HCT116 (cell line): ENCODE measurements around the gene N4BP2. TPM values are rescaled to one million over a fixed set of nuclear protein-coding genes. Genes with fewer than 3 reads are reported as not detected.

ENCODE experiments used
- ATAC-seq: fragments of 200-7000 bp; cut with Tn5 transposase; 2 replicates; pipeline ENCODE4 v1.9.1; 2020; ENCODE audit warnings: mild to moderate bottlenecking, moderate library complexity
- BruUV-seq: library from RNA; stranded (reverse); fragments of 400-500 nt; replicated peaks from 2 replicates; lab custom pipeline; 2021; lab: Mats Ljungman, UMichigan
- CTCF ChIA-PET: fragments of 300-600 bp; sonication (Branson Sonifier 250); formaldehyde crosslinking; loops from one replicate; lab custom pipeline; 2021; ENCODE audit warnings: antibody characterized with exemption; lab: Charles Lee
- POLR2A ChIA-PET: fragments of 300-600, 350-600 bp; sonication (Branson Sonifier 250); formaldehyde crosslinking; loops from one replicate; lab custom pipeline; 2021; ENCODE audit warnings: antibody characterized with exemption; lab: Charles Lee
- RAD21 ChIA-PET, 2 experiments: fragments of 300-600 bp; sonication (Branson Sonifier 250); formaldehyde crosslinking; loops; one replicate each; lab custom pipeline; 2023; ENCODE audit warnings: low total read pairs in 2 of 2; ENCODE audit not compliant: uncharacterized antibody in 2 of 2, unreplicated experiment in 2 of 2, low non-redundant PET in 1 of 2; lab: Charles Lee
- DNase-seq: peaks from one replicate; pipeline ENCODE4 v3.0.0-alpha.2; 2010; ENCODE audit warnings: low read depth, low spot score
- H2AFZ ChIP-seq: fragments of 200-600 bp; shearing (Covaris generic), sonication (generic); 2 replicates; pipeline ENCODE4 v1.6.1; 2017; ENCODE audit warnings: low read depth, mixed run types, mixed read lengths, antibody characterized with exemption, low read length; ENCODE audit not compliant: poor library complexity, severe bottlenecking
- H3K27ac ChIP-seq: 2 replicates; pipeline ENCODE4 v1.5.1; 2012; ENCODE audit warnings: low read depth, low read length
- H3K27me3 ChIP-seq: fragments of 200-600 bp; sonication (generic); 2 replicates; pipeline ENCODE4 v1.6.1; 2016; ENCODE audit warnings: mixed run types, low read length, mixed read lengths; ENCODE audit not compliant: insufficient read depth
- H3K36me3 ChIP-seq, 2 experiments: fragments of 200-500 bp in 1 of 2; fragments of 200-600 bp in 1 of 2; sonication (Bioruptor generic) in 1 of 2; sonication (generic) in 1 of 2; 2 replicates each; pipeline versions ENCODE4 v1.5.1 to v1.6.1; 2014 to 2016; ENCODE audit warnings: low read length in 2 of 2, inconsistent platforms in 1 of 2, mixed read lengths in 1 of 2, mixed run types in 1 of 2; ENCODE audit not compliant: insufficient read depth in 2 of 2, control insufficient read depth in 1 of 2
- H3K4me1 ChIP-seq, 2 experiments: fragments of 200-600 bp in 1 of 2; sonication (generic) in 1 of 2; 2 replicates each; pipeline versions ENCODE4 v1.5.1 to v1.6.1; 2012 to 2017; ENCODE audit warnings: low read length in 2 of 2, inconsistent platforms in 1 of 2, mild to moderate bottlenecking in 1 of 2, mixed read lengths in 1 of 2, mixed run types in 1 of 2, moderate library complexity in 1 of 2; ENCODE audit not compliant: insufficient read depth in 2 of 2, control insufficient read depth in 1 of 2
- H3K4me2 ChIP-seq: fragments of 200-600 bp; sonication (generic); 2 replicates; pipeline ENCODE4 v1.6.1; 2017; ENCODE audit warnings: mixed run types, low read length, mixed read lengths
- H3K4me3 ChIP-seq, 2 experiments: fragments of 200-600 bp in 1 of 2; sonication (generic) in 1 of 2; replicated peaks in 1 of 2; 2 replicates each; pipeline ENCODE4 v1.5.1; 2011 to 2016; ENCODE audit warnings: low read length in 2 of 2, control low read depth in 1 of 2, low read depth in 1 of 2, mild to moderate bottlenecking in 1 of 2, mixed read lengths in 1 of 2, mixed run types in 1 of 2
- H3K79me2 ChIP-seq: fragments of 200-600 bp; sonication (generic); 2 replicates; pipeline ENCODE4 v1.6.1; 2017; ENCODE audit warnings: mild to moderate bottlenecking, mixed run types, low read length, moderate library complexity, mixed read lengths; ENCODE audit not compliant: insufficient read depth
- H3K9ac ChIP-seq: fragments of 200-600 bp; sonication (generic); 2 replicates; pipeline ENCODE4 v1.6.1; 2016; ENCODE audit warnings: low read length, mixed read lengths
- H3K9me2 ChIP-seq: fragments of 200-600 bp; sonication (generic), shearing (Covaris generic); 2 replicates; pipeline ENCODE4 v1.6.1; 2017; ENCODE audit warnings: mixed run types, mild to moderate bottlenecking, moderate library complexity; ENCODE audit not compliant: insufficient read depth
- H3K9me3 ChIP-seq, 2 experiments: fragments of 200-500 bp in 1 of 2; fragments of 200-600 bp in 1 of 2; sonication (Bioruptor generic) in 1 of 2; sonication (generic) in 1 of 2; 2 replicates each; pipeline ENCODE4 v1.6.1; 2014 to 2017; ENCODE audit warnings: low read length in 2 of 2, mixed read lengths in 2 of 2, inconsistent platforms in 1 of 2, low read depth in 1 of 2, mild to moderate bottlenecking in 1 of 2, mixed run types in 1 of 2, moderate library complexity in 1 of 2; ENCODE audit not compliant: control insufficient read depth in 1 of 2, insufficient read depth in 1 of 2
- H4K20me1 ChIP-seq: fragments of 200-600 bp; sonication (generic), shearing (Covaris generic); 2 replicates; pipeline ENCODE4 v1.6.1; 2017; ENCODE audit warnings: mixed run types, mild to moderate bottlenecking, moderate library complexity; ENCODE audit not compliant: insufficient read depth
- CBX3 ChIP-seq: IDR thresholded peaks from 2 replicates; pipeline ENCODE4 v1.6.1; 2012; ENCODE audit warnings: low read depth
- FOSL1 ChIP-seq: IDR thresholded peaks from 2 replicates; pipeline ENCODE4 v1.6.1; 2012; ENCODE audit warnings: low read depth
- SIN3A ChIP-seq: IDR thresholded peaks from 2 replicates; pipeline ENCODE4 v1.6.1; 2012; ENCODE audit warnings: low read depth
- TCF7L2 ChIP-seq: IDR thresholded peaks from 2 replicates; pipeline ENCODE4 v1.7.0; 2011; ENCODE audit warnings: borderline replicate concordance, inconsistent platforms; ENCODE audit not compliant: insufficient read depth, insufficient read length; ENCODE audit errors: extremely low read depth
- YY1 ChIP-seq: IDR thresholded peaks from 2 replicates; pipeline ENCODE4 v1.6.1; 2011; ENCODE audit warnings: low read length, low read depth, moderate library complexity, mild to moderate bottlenecking; ENCODE audit not compliant: insufficient replicate concordance; ENCODE audit errors: extremely low read depth
- intact Hi-C: fragments of 100-400 bp; cut with micrococcal nuclease; formaldehyde crosslinking; loops from 2 replicates; pipeline ENCODE4 v1.10.0; 2022
- total RNA-seq: library from RNA; stranded (reverse); gene quantifications from one replicate; pipeline ENCODE4 v1.2.1, GENCODE V29; 2021; ENCODE audit not compliant: unreplicated experiment
- TF ChIP-seq, protein P1 (sequence below), 3 experiments: fragments of 200-600 bp in 1 of 3; sonication (generic) in 1 of 3; IDR thresholded peaks in 2 of 3; conservative IDR thresholded peaks in 1 of 3; 2 replicates each; pipeline ENCODE4 v1.5.1; 2012 to 2017; ENCODE audit warnings: low read depth in 2 of 3, low read length in 2 of 3, antibody characterized with exemption in 1 of 3, borderline replicate concordance in 1 of 3, control low read depth in 1 of 3, mild to moderate bottlenecking in 1 of 3, mixed read lengths in 1 of 3, mixed run types in 1 of 3, moderate library complexity in 1 of 3; ENCODE audit not compliant: insufficient read depth in 1 of 3
- TF ChIP-seq, protein P2 (sequence below): IDR thresholded peaks from 2 replicates; pipeline ENCODE4 v1.6.1; 2012; ENCODE audit warnings: low read depth

The N4BP2 gene
- total RNA-seq, 1 experiment from 2014 or later = 7.0 TPM

DNA sequence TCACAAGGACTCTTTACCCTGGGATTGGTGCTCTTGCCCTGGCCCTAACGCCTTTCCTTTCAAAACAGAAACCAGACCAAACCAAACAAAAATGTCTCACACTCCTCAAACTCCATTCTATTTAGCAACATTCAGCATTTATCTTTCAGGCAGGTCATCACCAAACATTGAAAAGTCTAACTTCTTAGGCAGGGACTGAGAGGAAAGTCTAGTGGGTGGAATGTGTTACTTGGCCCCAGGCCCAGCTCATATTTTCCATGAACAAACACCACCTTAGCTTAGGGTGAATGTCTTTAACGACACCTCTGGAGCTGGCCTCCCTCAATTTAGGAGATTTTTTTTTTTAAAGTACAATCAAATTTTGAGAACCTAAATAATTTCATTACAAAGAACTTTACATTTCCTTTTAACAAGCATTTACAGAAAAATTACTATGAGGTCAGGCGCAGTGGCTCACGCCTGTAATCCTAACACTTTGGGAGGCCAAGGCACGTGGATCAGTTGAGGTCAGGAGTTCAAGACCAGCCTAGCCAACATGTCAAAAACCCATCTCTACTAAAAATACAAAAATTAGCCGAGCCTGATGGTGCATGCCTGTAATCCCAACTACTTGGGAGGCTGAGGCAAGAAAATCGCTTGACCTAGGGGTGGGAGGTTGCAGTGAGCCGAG lies 10.2 kb upstream of the N4BP2 start:
- intact Hi-C loops = no loop called here
- Histone ChIP-seq H3K27ac (no peak overlapping the region), H2AFZ (peak overlapping the region; percentile 77), H3K4me2 (peak overlapping the region; percentile 21), H4K20me1 (no peaks in the 10 kb centered on the region), H3K27me3 (no peaks in the 10 kb centered on the region), H3K9me2 (no peaks in the 10 kb centered on the region), H3K4me3 (no peak overlapping the region), H3K79me2 (no peaks in the 10 kb centered on the region), H3K4me1 (peaks cover 10 to 11% of the 10 kb centered on the region in 2 experiments; a peak in 3 of 4 replicates), H3K9me3 (no peaks in the 10 kb centered on the region), H3K36me3 (no peaks in the 10 kb centered on the region), H3K9ac (no peak overlapping the region)
- 0 out of 2 replicates have a peak, but pooled peaks have one; percentile 54 for ATAC-seq
- BruUV-seq = no TSS peak
- TF ChIP-seq, protein P1, sequence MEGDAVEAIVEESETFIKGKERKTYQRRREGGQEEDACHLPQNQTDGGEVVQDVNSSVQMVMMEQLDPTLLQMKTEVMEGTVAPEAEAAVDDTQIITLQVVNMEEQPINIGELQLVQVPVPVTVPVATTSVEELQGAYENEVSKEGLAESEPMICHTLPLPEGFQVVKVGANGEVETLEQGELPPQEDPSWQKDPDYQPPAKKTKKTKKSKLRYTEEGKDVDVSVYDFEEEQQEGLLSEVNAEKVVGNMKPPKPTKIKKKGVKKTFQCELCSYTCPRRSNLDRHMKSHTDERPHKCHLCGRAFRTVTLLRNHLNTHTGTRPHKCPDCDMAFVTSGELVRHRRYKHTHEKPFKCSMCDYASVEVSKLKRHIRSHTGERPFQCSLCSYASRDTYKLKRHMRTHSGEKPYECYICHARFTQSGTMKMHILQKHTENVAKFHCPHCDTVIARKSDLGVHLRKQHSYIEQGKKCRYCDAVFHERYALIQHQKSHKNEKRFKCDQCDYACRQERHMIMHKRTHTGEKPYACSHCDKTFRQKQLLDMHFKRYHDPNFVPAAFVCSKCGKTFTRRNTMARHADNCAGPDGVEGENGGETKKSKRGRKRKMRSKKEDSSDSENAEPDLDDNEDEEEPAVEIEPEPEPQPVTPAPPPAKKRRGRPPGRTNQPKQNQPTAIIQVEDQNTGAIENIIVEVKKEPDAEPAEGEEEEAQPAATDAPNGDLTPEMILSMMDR (IDR thresholded peaks at IDR 0.05 in 2 of 3, conservative IDR thresholded peaks at IDR 0.05 in 1 of 3; ENCODE audit: borderline replicate concordance in 1 of 3, insufficient read depth in 1 of 3, low read depth in 2 of 3, low read length in 2 of 3) = peak in 2 of 3 experiments; percentile 2 to 10; a peak in 1 of 6 replicates
- TF ChIP-seq FOSL1 = peak; percentile 40; the same call in 1 of the 2 replicates
- TF ChIP-seq SIN3A = no peak
- TF ChIP-seq TCF7L2 = no peak
- no peak for TF ChIP-seq YY1
- TF ChIP-seq, protein P2, sequence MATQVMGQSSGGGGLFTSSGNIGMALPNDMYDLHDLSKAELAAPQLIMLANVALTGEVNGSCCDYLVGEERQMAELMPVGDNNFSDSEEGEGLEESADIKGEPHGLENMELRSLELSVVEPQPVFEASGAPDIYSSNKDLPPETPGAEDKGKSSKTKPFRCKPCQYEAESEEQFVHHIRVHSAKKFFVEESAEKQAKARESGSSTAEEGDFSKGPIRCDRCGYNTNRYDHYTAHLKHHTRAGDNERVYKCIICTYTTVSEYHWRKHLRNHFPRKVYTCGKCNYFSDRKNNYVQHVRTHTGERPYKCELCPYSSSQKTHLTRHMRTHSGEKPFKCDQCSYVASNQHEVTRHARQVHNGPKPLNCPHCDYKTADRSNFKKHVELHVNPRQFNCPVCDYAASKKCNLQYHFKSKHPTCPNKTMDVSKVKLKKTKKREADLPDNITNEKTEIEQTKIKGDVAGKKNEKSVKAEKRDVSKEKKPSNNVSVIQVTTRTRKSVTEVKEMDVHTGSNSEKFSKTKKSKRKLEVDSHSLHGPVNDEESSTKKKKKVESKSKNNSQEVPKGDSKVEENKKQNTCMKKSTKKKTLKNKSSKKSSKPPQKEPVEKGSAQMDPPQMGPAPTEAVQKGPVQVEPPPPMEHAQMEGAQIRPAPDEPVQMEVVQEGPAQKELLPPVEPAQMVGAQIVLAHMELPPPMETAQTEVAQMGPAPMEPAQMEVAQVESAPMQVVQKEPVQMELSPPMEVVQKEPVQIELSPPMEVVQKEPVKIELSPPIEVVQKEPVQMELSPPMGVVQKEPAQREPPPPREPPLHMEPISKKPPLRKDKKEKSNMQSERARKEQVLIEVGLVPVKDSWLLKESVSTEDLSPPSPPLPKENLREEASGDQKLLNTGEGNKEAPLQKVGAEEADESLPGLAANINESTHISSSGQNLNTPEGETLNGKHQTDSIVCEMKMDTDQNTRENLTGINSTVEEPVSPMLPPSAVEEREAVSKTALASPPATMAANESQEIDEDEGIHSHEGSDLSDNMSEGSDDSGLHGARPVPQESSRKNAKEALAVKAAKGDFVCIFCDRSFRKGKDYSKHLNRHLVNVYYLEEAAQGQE = no peak
- TF ChIP-seq CBX3 = no peak
- DNase-seq = no peak
- ChIA-PET POLR2A (interaction anchor here (0.6 to 1.2 kb wide), 3 partner anchors 12 to 47 kb away, joined by 3 to 4 read pairs (median 3); no protein-coding TSS in a partner anchor), RAD21 (no interaction called here), CTCF (interaction anchor here (1.1 kb wide), 1 partner anchor 271 kb away, joined by 3 read pairs; no protein-coding TSS in a partner anchor)
